ENCODE data around the gene MT1HL1.
"Not testable (repeated sequence)": the region's sequence is repeated elsewhere in the genome, so short reads cannot be mapped to it uniquely, and the experiment has no call there.

MT1HL1 gene

DNA sequence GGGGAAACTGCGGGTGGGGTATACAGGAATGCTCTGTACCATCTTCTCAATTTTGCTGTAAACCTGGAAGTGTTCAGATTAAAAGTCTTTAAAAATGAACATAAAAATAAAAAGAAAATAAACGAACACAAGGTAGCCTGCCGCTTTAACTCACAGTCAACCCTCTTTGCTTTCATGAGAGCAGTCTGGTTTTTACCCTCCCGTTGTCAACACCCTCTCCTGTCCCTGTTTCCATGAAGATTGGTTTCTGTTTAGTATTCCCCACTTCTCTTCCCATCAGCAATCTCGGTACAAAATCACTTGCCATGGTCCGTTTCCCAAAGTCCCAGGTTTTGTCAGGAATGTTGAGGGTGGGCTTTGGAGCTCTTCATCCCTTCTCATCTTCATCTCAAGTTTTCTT, 28.8 kb downstream of the MT1HL1 start:
- DNase-seq (ENCODE audit: low read depth): no peak
- no peak overlapping the region for H3K4me3 ChIP-seq (ENCODE audit: low read depth, low read length)
- in situ Hi-C loops (cut with HindIII; ENCODE audit: low sequenced_read_pairs): no loop called here
- TF ChIP-seq, protein P1, sequence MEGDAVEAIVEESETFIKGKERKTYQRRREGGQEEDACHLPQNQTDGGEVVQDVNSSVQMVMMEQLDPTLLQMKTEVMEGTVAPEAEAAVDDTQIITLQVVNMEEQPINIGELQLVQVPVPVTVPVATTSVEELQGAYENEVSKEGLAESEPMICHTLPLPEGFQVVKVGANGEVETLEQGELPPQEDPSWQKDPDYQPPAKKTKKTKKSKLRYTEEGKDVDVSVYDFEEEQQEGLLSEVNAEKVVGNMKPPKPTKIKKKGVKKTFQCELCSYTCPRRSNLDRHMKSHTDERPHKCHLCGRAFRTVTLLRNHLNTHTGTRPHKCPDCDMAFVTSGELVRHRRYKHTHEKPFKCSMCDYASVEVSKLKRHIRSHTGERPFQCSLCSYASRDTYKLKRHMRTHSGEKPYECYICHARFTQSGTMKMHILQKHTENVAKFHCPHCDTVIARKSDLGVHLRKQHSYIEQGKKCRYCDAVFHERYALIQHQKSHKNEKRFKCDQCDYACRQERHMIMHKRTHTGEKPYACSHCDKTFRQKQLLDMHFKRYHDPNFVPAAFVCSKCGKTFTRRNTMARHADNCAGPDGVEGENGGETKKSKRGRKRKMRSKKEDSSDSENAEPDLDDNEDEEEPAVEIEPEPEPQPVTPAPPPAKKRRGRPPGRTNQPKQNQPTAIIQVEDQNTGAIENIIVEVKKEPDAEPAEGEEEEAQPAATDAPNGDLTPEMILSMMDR (IDR thresholded peaks at IDR 0.05; ENCODE audit: low read depth, low read length, missing control alignments): no peak

DNA sequence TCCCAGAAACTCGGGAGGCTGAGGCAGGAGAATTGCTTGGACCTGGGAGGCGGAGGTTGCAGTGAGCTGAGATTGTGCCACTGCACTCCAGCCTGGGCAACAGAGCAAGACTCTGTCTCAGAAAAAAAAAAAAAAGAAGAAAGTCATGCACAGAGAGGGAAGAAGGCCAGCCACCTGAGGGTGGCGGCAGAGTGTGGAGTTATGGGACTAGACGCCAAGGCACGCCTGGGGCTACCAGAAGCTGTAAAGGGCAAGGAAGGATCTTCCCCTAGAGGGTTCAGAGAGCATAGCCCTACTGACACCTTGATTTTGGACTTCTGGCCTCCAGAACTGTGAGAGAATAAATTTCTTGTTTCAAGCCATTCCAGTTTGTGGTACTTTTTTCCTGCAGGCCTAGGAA, 30.2 kb downstream of the MT1HL1 start:
- DNase-seq (ENCODE audit: low read depth); H3K4me3 ChIP-seq (ENCODE audit: low read depth, low read length); in situ Hi-C loops (cut with HindIII; ENCODE audit: low sequenced_read_pairs): not testable (repeated sequence)

DNA sequence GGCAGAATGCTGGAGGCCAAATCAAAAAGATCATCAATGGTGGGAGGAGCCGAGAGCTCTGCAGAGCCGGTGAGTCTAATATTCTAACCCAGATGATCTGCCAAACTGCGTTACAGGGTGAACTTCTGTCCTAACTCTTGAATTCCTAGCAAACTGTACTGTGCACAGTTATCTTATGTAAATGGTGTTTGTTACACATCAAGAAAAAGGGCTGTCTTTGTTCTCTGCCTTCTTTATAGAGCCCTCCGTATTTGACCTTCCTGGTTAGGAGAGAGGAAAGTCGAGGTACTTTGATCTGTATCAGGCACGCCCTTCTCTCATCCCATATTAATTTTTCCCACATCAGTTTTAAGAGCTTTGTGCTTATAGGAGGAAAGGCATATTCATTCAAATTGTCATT, 37.6 kb downstream of the MT1HL1 start:
- no peak overlapping the region for H3K4me3 ChIP-seq (ENCODE audit: low read depth, low read length)
- in situ Hi-C loops (cut with HindIII; ENCODE audit: low sequenced_read_pairs): no loop called here
- DNase-seq (ENCODE audit: low read depth): no peak
- TF ChIP-seq, protein P1 (IDR thresholded peaks at IDR 0.05; ENCODE audit: low read depth, low read length, missing control alignments): no peak

DNA sequence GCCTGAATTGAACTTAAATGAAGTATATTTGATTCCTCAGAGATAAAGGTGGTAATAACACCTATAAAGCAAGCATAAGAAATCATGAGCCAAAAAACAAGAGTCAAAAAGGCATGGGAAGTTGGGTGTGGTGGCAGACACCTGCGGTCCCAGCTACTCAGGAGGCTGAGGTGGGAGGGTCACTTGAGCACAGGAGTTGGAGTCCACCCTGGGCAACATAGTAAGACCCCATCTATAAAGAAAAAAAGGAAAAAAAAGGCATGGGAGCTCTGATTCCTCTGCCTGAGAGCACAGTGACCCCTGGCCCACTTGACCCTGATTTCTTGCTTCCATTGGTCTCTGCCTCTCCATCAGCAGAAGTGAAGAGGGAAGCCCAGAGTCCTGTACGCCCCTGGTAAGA, 40.3 kb downstream of the MT1HL1 start:
- in situ Hi-C loops (cut with HindIII; ENCODE audit: low sequenced_read_pairs): no loop called here
- TF ChIP-seq, protein P1 (IDR thresholded peaks at IDR 0.05; ENCODE audit: low read depth, low read length, missing control alignments): no peak
- H3K4me3 ChIP-seq (ENCODE audit: low read depth, low read length): no peak overlapping the region
- no peak for DNase-seq (ENCODE audit: low read depth)

DNA sequence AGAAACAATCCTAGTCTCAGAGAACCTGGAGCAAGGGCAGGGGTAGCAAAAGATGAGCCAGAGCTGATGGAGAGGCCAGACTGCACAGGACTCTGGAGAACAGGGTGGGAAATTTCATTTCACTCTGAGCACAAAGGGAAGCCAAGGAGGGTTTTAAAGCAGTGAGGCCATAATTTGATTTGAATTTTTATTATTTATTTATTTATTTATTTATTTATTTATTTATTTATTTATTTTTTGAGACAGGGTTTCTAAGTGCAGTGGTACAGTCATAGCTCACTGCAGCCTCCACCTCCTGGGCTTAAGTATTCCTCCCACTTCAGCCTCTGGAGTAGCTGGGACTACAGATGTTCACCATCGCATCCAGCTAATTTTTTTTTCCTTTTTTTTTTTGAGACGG, 45.1 kb downstream of the MT1HL1 start:
- H3K4me3 ChIP-seq (ENCODE audit: low read depth, low read length): no peak overlapping the region
- TF ChIP-seq, protein P1 (IDR thresholded peaks at IDR 0.05; ENCODE audit: low read depth, low read length, missing control alignments): no peak
- DNase-seq (ENCODE audit: low read depth): no peak
- in situ Hi-C loops (cut with HindIII; ENCODE audit: low sequenced_read_pairs): no loop called here

DNA sequence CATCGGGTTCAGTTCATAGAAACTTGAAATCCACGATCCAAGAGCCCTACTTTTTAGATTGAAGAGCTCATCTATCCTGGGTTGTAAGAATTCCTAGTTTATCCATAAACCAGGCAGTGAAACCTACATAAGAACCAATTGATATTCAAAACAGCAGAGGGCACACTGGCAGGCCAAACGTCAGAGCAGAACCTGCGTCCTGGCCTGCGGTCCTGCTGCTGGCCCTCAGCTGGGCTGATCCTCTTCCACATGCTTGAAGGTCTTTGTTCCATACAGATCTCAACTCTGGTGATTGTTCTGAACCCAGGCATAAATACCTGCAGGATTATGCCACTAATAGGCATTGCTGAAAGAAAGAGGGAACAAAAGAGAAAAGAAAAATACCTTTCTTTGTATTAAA, 47.0 kb downstream of the MT1HL1 start:
- in situ Hi-C loops (cut with HindIII; ENCODE audit: low sequenced_read_pairs): no loop called here
- no peak overlapping the region for H3K4me3 ChIP-seq (ENCODE audit: low read depth, low read length)
- no peak for DNase-seq (ENCODE audit: low read depth)
- TF ChIP-seq, protein P1 (IDR thresholded peaks at IDR 0.05; ENCODE audit: low read depth, low read length, missing control alignments): no peak
